Testis (tissue), 3 donors: ENCODE measurements around the gene PROK1. TPM values are rescaled to one million over a fixed set of nuclear protein-coding genes. Genes with fewer than 3 reads are reported as not detected.

Source experiments
- DNase-seq: peaks from one replicate; pipeline ENCODE4 v3.0.0-alpha.2; 2019
- H3K27ac ChIP-seq, 2 donors: fragments of 200-600 bp; sonication (generic); one replicate each; pipeline ENCODE4 v1.5.1; 2019
- H3K27me3 ChIP-seq: fragments of 200-600 bp; sonication (generic); one replicate; pipeline ENCODE4 v1.5.1; 2019
- H3K36me3 ChIP-seq: fragments of 200-600 bp; sonication (generic); one replicate; pipeline ENCODE4 v1.5.1; 2017; ENCODE audit warnings: low read depth; ENCODE audit errors: missing control alignments
- H3K4me1 ChIP-seq: fragments of 200-600 bp; sonication (generic); one replicate; pipeline ENCODE4 v1.5.1; 2019
- H3K4me3 ChIP-seq, 2 donors: fragments of 200-600 bp; sonication (generic); one replicate each; pipeline ENCODE4 v1.5.1; 2017 to 2019
- H3K9me3 ChIP-seq: fragments of 200-600 bp; sonication (generic); one replicate; pipeline ENCODE4 v1.5.1; 2017
- CTCF ChIP-seq, 3 experiments: fragments of 450-650 bp in 2 of 3; fragments of 200-600 bp in 1 of 3; sonication (generic) in 1 of 3; IDR thresholded peaks; one replicate each; pipeline ENCODE4 v1.5.1; 2016 to 2019; ENCODE audit warnings: antibody characterized with exemption in 3 of 3, mild to moderate bottlenecking in 2 of 3, moderate library complexity in 1 of 3
- POLR2A ChIP-seq: fragments of 450-650 bp; IDR thresholded peaks from one replicate; pipeline ENCODE4 v1.6.1; 2017; ENCODE audit warnings: antibody characterized with exemption, mild to moderate bottlenecking, moderate library complexity
- WGBS, 2 donors: methylation state at CpG; one replicate each; pipeline ENCODE4 v1.1.5; 2018; 5-methylcytosine and 5-hydroxymethylcytosine counted together
- intact Hi-C: fragments of 100-400 bp; cut with DNase I; formaldehyde crosslinking; loops from one replicate; pipeline ENCODE4 v1.15.1; 2023; ENCODE audit warnings: low total_unique reads
- polyA plus RNA-seq: library from polyadenylated mRNA; stranded (reverse); fragments of 350-450 nt; fragmentation: Illumina TruSeq; extraction: RNeasy Lipid Tissue Mini Kit (QIAGEN cat#74804); gene quantifications from one replicate; pipeline ENCODE4 v1.2.3, GENCODE V29; 2014; ENCODE audit warnings: low read depth, low replicate concordance; ENCODE audit not compliant: insufficient read depth
- total RNA-seq, 2 donors: library from RNA; depleted of rRNA; stranded (reverse); fragments of >200 nt; gene quantifications; one replicate each; pipeline ENCODE4 v1.2.3, GENCODE V29; 2016

Gene PROK1
- total and polyA plus RNA-seq, 3 donors from 2014 or later = 50.4 to 85.5 (median 70.6) TPM

- WGBS, 2 donors = 77 to 78% methylated on average over 21 of the region's 21 CpGs
These were observed 43.8 kb downstream of the PROK1 start for GRCh38 chr1:110494522-110495406.

GRCh38 chr1:110495926-110496600 lies 45.1 kb downstream of the PROK1 start:
- Histone ChIP-seq H3K27ac (no peak overlapping the region), H3K27me3 (no peaks in the 10 kb centered on the region), H3K4me3 (no peak overlapping the region), H3K4me1 (peaks cover 22% of the 10 kb centered on the region), H3K9me3 (no peaks in the 10 kb centered on the region), H3K36me3 (no peaks in the 10 kb centered on the region)
- DNase-seq = peak; percentile 95
- intact Hi-C loops = loop anchor here (10.0 kb wide), 1 partner anchor 291 kb away; no protein-coding TSS in a partner anchor
- 31 to 34% methylated on average over 8 of the region's 8 CpGs for WGBS, 2 donors
- TF ChIP-seq CTCF (IDR thresholded peaks at IDR 0.05) (peak; percentile 79 to 93 (median 84)), POLR2A (no peak)

More at GRCh38 chr1:110494522-110495406, 43.8 kb downstream of the PROK1 start:
- no peak for DNase-seq
- H3K27ac ChIP-seq = no peak overlapping the region
- intact Hi-C loops = loop anchor here (10.0 kb wide), 1 partner anchor 290 kb away; no protein-coding TSS in a partner anchor
- H3K36me3 ChIP-seq = no peaks in the 10 kb centered on the region
- H3K4me3 ChIP-seq = no peak overlapping the region
- TF ChIP-seq CTCF (IDR thresholded peaks at IDR 0.05) = no peak
- H3K4me1 ChIP-seq = peaks cover 22% of the 10 kb centered on the region
- no peaks in the 10 kb centered on the region for H3K27me3 ChIP-seq
- H3K9me3 ChIP-seq = no peaks in the 10 kb centered on the region

- TF ChIP-seq CTCF (IDR thresholded peaks at IDR 0.05) = no peak
- TF ChIP-seq POLR2A = no peak
- no peak for DNase-seq
- Histone ChIP-seq H3K4me1 (peaks cover 6% of the 10 kb centered on the region), H3K4me3 (no peak overlapping the region), H3K9me3 (no peaks in the 10 kb centered on the region), H3K36me3 (no peaks in the 10 kb centered on the region), H3K27ac (no peak overlapping the region), H3K27me3 (no peaks in the 10 kb centered on the region)
- 79 to 81% methylated on average over 6 of the region's 6 CpGs for WGBS, 2 donors
- intact Hi-C loops = loop anchor here (10.0 kb wide), 1 partner anchor 293 kb away; no protein-coding TSS in a partner anchor
These were observed 47.3 kb downstream of the PROK1 start for GRCh38 chr1:110498270-110498669.

GRCh38 chr1:110501488-110502132 lies 50.7 kb downstream of the PROK1 start:
- Histone ChIP-seq H3K27ac (no peak overlapping the region), H3K4me3 (no peak overlapping the region), H3K27me3 (no peaks in the 10 kb centered on the region), H3K9me3 (no peaks in the 10 kb centered on the region), H3K4me1 (no peaks in the 10 kb centered on the region), H3K36me3 (no peaks in the 10 kb centered on the region)
- TF ChIP-seq POLR2A (no peak), CTCF (IDR thresholded peaks at IDR 0.05) (no peak)
- intact Hi-C loops = no loop called here
- no peak for DNase-seq
- 88 to 93% methylated on average over 6 of the region's 6 CpGs for WGBS, 2 donors
